ENCODE results near the gene ERC2.

Gene ERC2

GRCh38 chr3:55487381-55488241 lies 980.7 kb downstream of the ERC2 start:
- ATAC-seq (ENCODE audit: low read depth) (peak; percentile 28), DNase-seq (ENCODE audit: low spot score) (peak; percentile 61)
- Histone ChIP-seq H3K4me3 (ENCODE audit: severe bottlenecking) (peak overlapping the region; percentile 81), H3K36me3 (ENCODE audit: low read depth) (no peaks in the 10 kb centered on the region), H3K27me3 (ENCODE audit: insufficient read depth, poor library complexity, severe bottlenecking) (no peaks in the 10 kb centered on the region), H3K27ac (ENCODE audit: poor library complexity, severe bottlenecking) (peak overlapping the region; percentile 69), H3K9me3 (ENCODE audit: severe bottlenecking) (no peaks in the 10 kb centered on the region), H3K4me1 (ENCODE audit: insufficient read depth, poor library complexity, severe bottlenecking) (peaks cover 33% of the 10 kb centered on the region)
- TF ChIP-seq CTCF (IDR thresholded peaks at IDR 0.05; ENCODE audit: poor library complexity, severe bottlenecking) = no peak

- Histone ChIP-seq H3K9me3 (ENCODE audit: severe bottlenecking) (no peaks in the 10 kb centered on the region), H3K27me3 (ENCODE audit: insufficient read depth, poor library complexity, severe bottlenecking) (no peaks in the 10 kb centered on the region), H3K36me3 (ENCODE audit: low read depth) (no peaks in the 10 kb centered on the region), H3K27ac (ENCODE audit: poor library complexity, severe bottlenecking) (peak within 1 kb of the TSS; percentile 69), H3K4me1 (ENCODE audit: insufficient read depth, poor library complexity, severe bottlenecking) (peaks cover 33% of the 10 kb centered on the region), H3K4me3 (ENCODE audit: severe bottlenecking) (peak within 1 kb of the TSS; percentile 81)
- ATAC-seq (ENCODE audit: low read depth) (peak; percentile 50), DNase-seq (ENCODE audit: low spot score) (peak; percentile 63)
- peak; percentile 8 for TF ChIP-seq CTCF (IDR thresholded peaks at IDR 0.05; ENCODE audit: poor library complexity, severe bottlenecking)
Measured at GRCh38 chr3:55486857-55487380, 981.3 kb downstream of the ERC2 start, which contains the start of gene WNT5A. Gene WNT5A (minus strand): TSS chr3:55487306. CDS start chr3:55486985, 321 bp downstream.

- peak; percentile 10 for ATAC-seq (ENCODE audit: low read depth)
- DNase-seq (ENCODE audit: low spot score) = peak; percentile 70
- Histone ChIP-seq H3K36me3 (ENCODE audit: low read depth) (no peaks in the 10 kb centered on the region), H3K9me3 (ENCODE audit: severe bottlenecking) (no peaks in the 10 kb centered on the region), H3K4me3 (ENCODE audit: severe bottlenecking) (peak overlapping the region; percentile 81), H3K27ac (ENCODE audit: poor library complexity, severe bottlenecking) (peak overlapping the region; percentile 69), H3K27me3 (ENCODE audit: insufficient read depth, poor library complexity, severe bottlenecking) (no peaks in the 10 kb centered on the region), H3K4me1 (ENCODE audit: insufficient read depth, poor library complexity, severe bottlenecking) (peaks cover 27% of the 10 kb centered on the region)
- no peak for TF ChIP-seq CTCF (IDR thresholded peaks at IDR 0.05; ENCODE audit: poor library complexity, severe bottlenecking)
Measured at GRCh38 chr3:55486101-55486856, 982.0 kb downstream of the ERC2 start.

- DNase-seq (ENCODE audit: low spot score) (peak; percentile 70), ATAC-seq (ENCODE audit: low read depth) (peak; percentile 20; the same call in 2 of the 3 replicates)
- H3K27me3 ChIP-seq (ENCODE audit: insufficient read depth, poor library complexity, severe bottlenecking) = no peaks in the 10 kb centered on the region
- peak; percentile 78 for TF ChIP-seq CTCF (IDR thresholded peaks at IDR 0.05; ENCODE audit: poor library complexity, severe bottlenecking)
- H3K27ac ChIP-seq (ENCODE audit: poor library complexity, severe bottlenecking) = peak overlapping the region; percentile 69
- peak overlapping the region; percentile 81 for H3K4me3 ChIP-seq (ENCODE audit: severe bottlenecking)
- H3K4me1 ChIP-seq (ENCODE audit: insufficient read depth, poor library complexity, severe bottlenecking) = peaks cover 16% of the 10 kb centered on the region
- H3K9me3 ChIP-seq (ENCODE audit: severe bottlenecking) = no peaks in the 10 kb centered on the region
- peaks cover 6% of the 10 kb centered on the region for H3K36me3 ChIP-seq (ENCODE audit: low read depth)
Measured at GRCh38 chr3:55484801-55485791, 983.2 kb downstream of the ERC2 start.

Measured in RWPE2 (cell line).